Activated B cell treated with CpG ODN at 0.5 μM for 24 hours (primary cell): ENCODE measurements around the gene NELFCD. TPM values are rescaled to one million over a fixed set of nuclear protein-coding genes. Genes with fewer than 3 reads are reported as not detected.

Experiments used
- ATAC-seq: fragments of 200-7000 bp; cut with Tn5 transposase; one replicate; pipeline ENCODE4 v1.10.0; 2021; ENCODE audit warnings: low read depth, mild to moderate bottlenecking, moderate library complexity
- CTCF ChIA-PET: fragments of 350-600 bp; sonication (Branson Sonifier 250); formaldehyde crosslinking; loops from one replicate; lab custom pipeline; 2021; ENCODE audit warnings: antibody characterized with exemption; lab: Charles Lee
- POLR2A ChIA-PET: fragments of 350-600 bp; sonication (Branson Sonifier 250); formaldehyde crosslinking; loops from one replicate; lab custom pipeline; 2021; ENCODE audit warnings: antibody characterized with exemption; lab: Charles Lee
- DNase-seq: peaks from one replicate; pipeline ENCODE4 v3.0.0; 2022
- H3K27ac Mint-ChIP-seq: one replicate; pipeline ENCODE4 v1.8.0; 2020; ENCODE audit warnings: mixed read lengths
- H3K27me3 Mint-ChIP-seq: one replicate; pipeline ENCODE4 v1.8.0; 2021; ENCODE audit warnings: mixed read lengths
- H3K36me3 Mint-ChIP-seq: one replicate; pipeline ENCODE4 v1.8.0; 2021; ENCODE audit warnings: low read depth, mixed read lengths
- H3K4me1 Mint-ChIP-seq: one replicate; pipeline ENCODE4 v1.8.0; 2021; ENCODE audit warnings: mixed read lengths
- H3K4me3 Mint-ChIP-seq: one replicate; pipeline ENCODE4 v1.8.0; 2020; ENCODE audit warnings: mild to moderate bottlenecking, mixed read lengths
- H3K9me3 Mint-ChIP-seq: one replicate; pipeline ENCODE4 v1.8.0; 2020; ENCODE audit warnings: mixed read lengths
- intact Hi-C: fragments of 100-400 bp; cut with micrococcal nuclease; formaldehyde crosslinking; loops from one replicate; pipeline ENCODE4 v1.15.1; 2024
- total RNA-seq: library from RNA; stranded (reverse); gene quantifications from 2 replicates; pipeline ENCODE4 v1.2.3, GENCODE V29; 2022
- TF ChIP-seq, protein P1 (sequence below): fragments of 200-600 bp; IDR thresholded peaks from one replicate; pipeline ENCODE4 v1.8.0; 2022; ENCODE audit warnings: antibody characterized with exemption, mild to moderate bottlenecking

The NELFCD gene
- total RNA-seq, 1 donor from 2014 or later = 107 TPM

DNA sequence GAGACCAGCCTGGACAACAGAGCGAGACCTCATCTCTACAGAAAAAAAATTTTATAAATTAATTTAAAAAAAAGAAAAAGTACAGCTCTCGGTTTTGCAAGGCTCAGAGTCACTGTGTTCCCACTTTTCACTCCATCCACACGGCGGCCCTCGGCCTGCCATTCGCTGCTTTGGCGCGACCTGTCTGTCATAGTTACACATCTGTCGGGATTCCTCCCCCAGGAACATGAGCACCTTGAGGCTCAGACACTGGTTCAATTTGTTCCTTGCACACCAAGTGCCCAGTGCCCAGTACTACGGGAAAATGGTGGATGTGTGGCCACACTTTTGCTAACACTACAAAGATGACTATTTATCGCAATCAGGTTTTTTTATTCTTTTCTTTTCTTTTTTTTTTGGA, 17.6 kb downstream of the NELFCD start:
- intact Hi-C loops = no loop called here
- CTCF ChIA-PET = no interaction called here

DNA sequence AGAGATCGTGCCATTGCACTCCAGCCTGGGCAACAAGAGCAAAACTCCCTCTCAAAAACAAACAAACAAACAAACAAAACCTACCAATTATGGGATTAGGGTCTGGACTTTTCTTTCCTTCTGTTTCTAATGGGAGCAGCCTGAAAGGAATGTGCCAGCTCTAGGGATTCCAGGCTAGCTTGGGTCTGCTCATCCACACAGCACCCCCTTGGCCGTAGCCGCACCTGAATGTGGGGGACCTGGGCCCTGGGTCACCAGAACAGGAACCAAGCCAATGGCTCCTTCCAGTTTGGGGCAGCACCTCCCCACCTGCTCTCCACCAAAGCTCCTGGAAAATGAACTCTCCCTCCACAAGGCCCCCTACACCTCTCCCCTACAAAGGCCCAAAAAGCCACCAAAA, 19.3 kb downstream of the NELFCD start:
- no peak for DNase-seq
- POLR2A ChIA-PET = interaction anchor here (0.9 to 1.8 kb wide), 2 partner anchors 10 to 32 kb away, joined by 3 to 13 read pairs; partner anchors contain the start of gene ATP5F1E
- CTCF ChIA-PET = interaction anchor here (0.6 kb wide), 1 partner anchor 102 kb away, joined by 4 read pairs; no protein-coding TSS in a partner anchor
- H3K4me3 Mint-ChIP-seq = no peak overlapping the region
- no peak overlapping the region for H3K27ac Mint-ChIP-seq
- H3K9me3 Mint-ChIP-seq = no peaks in the 10 kb centered on the region
- no peak for ATAC-seq
- peaks cover 95% of the 10 kb centered on the region for H3K36me3 Mint-ChIP-seq
- no peaks in the 10 kb centered on the region for H3K27me3 Mint-ChIP-seq
- intact Hi-C loops = loop anchor here (10.0 kb wide), 4 partner anchors 346 to 1516 kb away; partner anchors contain the start of genes RAB22A and STX16
- TF ChIP-seq, protein P1, sequence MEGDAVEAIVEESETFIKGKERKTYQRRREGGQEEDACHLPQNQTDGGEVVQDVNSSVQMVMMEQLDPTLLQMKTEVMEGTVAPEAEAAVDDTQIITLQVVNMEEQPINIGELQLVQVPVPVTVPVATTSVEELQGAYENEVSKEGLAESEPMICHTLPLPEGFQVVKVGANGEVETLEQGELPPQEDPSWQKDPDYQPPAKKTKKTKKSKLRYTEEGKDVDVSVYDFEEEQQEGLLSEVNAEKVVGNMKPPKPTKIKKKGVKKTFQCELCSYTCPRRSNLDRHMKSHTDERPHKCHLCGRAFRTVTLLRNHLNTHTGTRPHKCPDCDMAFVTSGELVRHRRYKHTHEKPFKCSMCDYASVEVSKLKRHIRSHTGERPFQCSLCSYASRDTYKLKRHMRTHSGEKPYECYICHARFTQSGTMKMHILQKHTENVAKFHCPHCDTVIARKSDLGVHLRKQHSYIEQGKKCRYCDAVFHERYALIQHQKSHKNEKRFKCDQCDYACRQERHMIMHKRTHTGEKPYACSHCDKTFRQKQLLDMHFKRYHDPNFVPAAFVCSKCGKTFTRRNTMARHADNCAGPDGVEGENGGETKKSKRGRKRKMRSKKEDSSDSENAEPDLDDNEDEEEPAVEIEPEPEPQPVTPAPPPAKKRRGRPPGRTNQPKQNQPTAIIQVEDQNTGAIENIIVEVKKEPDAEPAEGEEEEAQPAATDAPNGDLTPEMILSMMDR = no peak
- peaks cover 56% of the 10 kb centered on the region for H3K4me1 Mint-ChIP-seq

More for the DNA sequence above, 17.6 kb downstream of the NELFCD start:
- peaks cover 95% of the 10 kb centered on the region for H3K36me3 Mint-ChIP-seq
- no peaks in the 10 kb centered on the region for H3K9me3 Mint-ChIP-seq
- no peak overlapping the region for H3K27ac Mint-ChIP-seq
- POLR2A ChIA-PET = interaction anchor here (1.1 to 1.6 kb wide), 2 partner anchors 8 to 34 kb away, joined by 3 to 7 read pairs; partner anchors contain the start of gene ATP5F1E
- TF ChIP-seq, protein P1 = no peak
- peaks cover 56% of the 10 kb centered on the region for H3K4me1 Mint-ChIP-seq
- no peak overlapping the region for H3K4me3 Mint-ChIP-seq
- ATAC-seq (no peak), DNase-seq (no peak)
- H3K27me3 Mint-ChIP-seq = no peaks in the 10 kb centered on the region

DNA sequence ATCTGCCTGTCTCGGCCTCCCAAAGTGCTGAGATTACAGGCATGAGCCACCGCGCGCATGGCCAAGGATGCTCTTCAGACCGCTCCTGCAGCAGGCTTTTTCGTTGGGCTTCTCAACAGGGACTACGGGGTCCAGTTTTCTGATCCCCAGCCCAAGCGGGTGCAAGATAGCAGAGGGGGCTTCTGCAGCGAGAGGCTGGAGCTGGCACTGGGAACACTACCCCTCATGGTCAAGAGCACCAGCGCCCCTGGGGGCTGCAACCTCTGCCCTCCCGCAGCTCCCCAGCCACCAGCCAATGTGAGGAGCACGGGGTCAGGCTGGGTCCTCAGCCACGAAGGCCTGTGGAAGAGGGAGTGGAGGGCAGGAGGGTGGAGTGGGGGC, 20.0 kb downstream of the NELFCD start:
- DNase-seq (no peak), ATAC-seq (no peak)
- Mint-ChIP-seq H3K9me3 (no peaks in the 10 kb centered on the region), H3K4me3 (no peak overlapping the region), H3K27me3 (no peaks in the 10 kb centered on the region), H3K36me3 (peaks cover 89% of the 10 kb centered on the region), H3K27ac (no peak overlapping the region), H3K4me1 (peaks cover 52% of the 10 kb centered on the region)
- intact Hi-C loops = loop anchor here (10.0 kb wide), 4 partner anchors 346 to 1516 kb away; partner anchors contain the start of genes RAB22A and STX16
- TF ChIP-seq, protein P1 = no peak
- ChIA-PET CTCF (no interaction called here), POLR2A (no interaction called here)

DNA sequence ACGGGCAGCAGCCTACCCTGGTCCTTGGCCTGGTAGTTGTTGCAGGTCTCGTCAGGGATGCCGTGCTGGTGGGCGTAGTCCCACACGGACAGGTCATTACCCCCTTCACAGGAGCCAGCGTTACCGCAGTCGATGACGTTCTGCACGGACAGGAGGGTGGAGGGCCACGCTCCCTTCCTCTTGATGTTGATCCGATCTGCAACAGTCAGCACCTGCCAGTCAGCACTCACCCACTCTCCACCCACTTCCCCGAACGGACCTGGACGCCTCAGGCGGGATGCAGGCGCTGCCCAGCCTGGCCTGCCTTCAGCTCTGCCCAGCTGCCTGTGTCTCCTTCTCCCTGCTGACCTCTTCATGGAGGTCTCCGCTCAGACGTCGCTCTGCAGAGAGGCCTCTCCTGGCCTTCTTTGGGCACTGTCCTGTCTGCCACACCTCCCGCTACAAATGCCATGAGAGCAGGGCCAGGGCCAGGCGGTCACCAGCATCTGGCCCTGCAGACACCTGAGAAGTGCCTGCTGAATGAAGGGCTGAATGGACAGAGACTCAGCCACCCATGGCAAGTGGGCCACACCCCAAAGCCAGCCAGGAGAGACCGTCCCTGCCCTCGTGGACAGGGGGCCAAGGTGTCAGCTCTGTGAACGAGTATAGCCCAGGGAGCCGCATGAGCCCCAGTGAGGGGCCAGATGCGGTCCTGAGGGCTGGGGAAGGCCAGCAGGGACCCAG, 20.6 kb downstream of the NELFCD start:
- H3K36me3 Mint-ChIP-seq = peaks cover 83% of the 10 kb centered on the region
- ATAC-seq (no peak), DNase-seq (no peak)
- POLR2A ChIA-PET = interaction anchor here (4.4 kb wide), 1 partner anchor 8 kb away, joined by 38 read pairs; no protein-coding TSS in a partner anchor
- no peak overlapping the region for H3K4me3 Mint-ChIP-seq
- H3K9me3 Mint-ChIP-seq = no peaks in the 10 kb centered on the region
- no peak overlapping the region for H3K27ac Mint-ChIP-seq
- CTCF ChIA-PET = no interaction called here
- TF ChIP-seq, protein P1 = no peak
- H3K4me1 Mint-ChIP-seq = peaks cover 50% of the 10 kb centered on the region
- intact Hi-C loops = loop anchor here (10.0 kb wide), 4 partner anchors 347 to 1517 kb away; partner anchors contain the start of genes RAB22A and STX16
- H3K27me3 Mint-ChIP-seq = no peaks in the 10 kb centered on the region

DNA sequence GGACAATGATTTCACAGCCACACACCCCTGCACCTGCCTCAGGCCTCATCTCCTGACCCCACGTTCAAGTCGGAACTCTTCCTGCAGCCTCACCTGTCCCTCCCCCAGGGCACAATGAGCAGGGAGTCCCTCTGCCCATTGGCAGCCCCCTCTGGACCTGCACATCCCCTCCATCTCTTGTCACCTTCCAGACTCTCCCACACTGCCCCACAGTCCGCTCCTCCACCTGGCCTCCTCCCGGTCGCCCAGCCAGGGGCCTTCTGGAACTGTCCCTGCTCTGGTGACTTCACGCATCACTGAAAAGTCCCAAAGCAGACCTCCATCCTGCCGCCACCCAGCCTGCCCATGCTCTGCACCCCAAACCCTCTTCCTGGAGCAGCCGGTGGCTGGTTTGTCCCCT, 21.3 kb downstream of the NELFCD start:
- Mint-ChIP-seq H3K27ac (peak overlapping the region; percentile 99), H3K36me3 (peaks cover 76% of the 10 kb centered on the region), H3K4me3 (peak overlapping the region; percentile 24), H3K27me3 (no peaks in the 10 kb centered on the region), H3K9me3 (no peaks in the 10 kb centered on the region), H3K4me1 (peaks cover 46% of the 10 kb centered on the region)
- intact Hi-C loops = loop anchor here (10.0 kb wide), 4 partner anchors 348 to 1518 kb away; partner anchors contain the start of genes RAB22A and STX16
- ChIA-PET CTCF (no interaction called here), POLR2A (interaction anchor here (3.3 to 5.1 kb wide), 3 partner anchors 9 to 30 kb away, joined by 14 to 88 read pairs (median 38); partner anchors contain the start of genes ATP5F1E and NELFCD)
- DNase-seq (no peak), ATAC-seq (no peak)
- TF ChIP-seq, protein P1 = no peak
